ENCODE data around the gene COL1A1. TPM values are rescaled to one million over a fixed set of nuclear protein-coding genes. Genes with fewer than 3 reads are reported as not detected.

The COL1A1 gene
- polyA plus RNA-seq, 1 donor (not counting 4 experiments of a cell fraction or from before 2014, with no cell fraction given): 0.55 TPM

- peaks cover 0 to 6% of the 10 kb centered on the region in 2 experiments for H3K36me3 ChIP-seq (ENCODE audit: control insufficient read depth in 2 of 2, extremely low read depth in 1 of 2, insufficient read depth in 2 of 2, low read length in 2 of 2)
- peaks cover 7% of the 10 kb centered on the region for H3K27me3 ChIP-seq (ENCODE audit: control insufficient read depth, extremely low read depth, insufficient read depth, low read length)
- no peak overlapping the region for H3K27ac ChIP-seq (ENCODE audit: control insufficient read depth, insufficient read depth, low read length)
- H3K79me2 ChIP-seq (ENCODE audit: control insufficient read depth, insufficient read depth, low read length): no peaks in the 10 kb centered on the region
- no peak for TF ChIP-seq EZH2 (IDR thresholded peaks at IDR 0.05; ENCODE audit: low read length)
- TF ChIP-seq CTCF (optimal IDR thresholded peaks at IDR 0.05 in 1 of 3, IDR thresholded peaks at IDR 0.05 in 1 of 3, conservative IDR thresholded peaks at IDR 0.05 in 1 of 3; ENCODE audit: extremely low read depth in 1 of 3, insufficient read depth in 2 of 3, low read length in 3 of 3): no peak
- H3K9ac ChIP-seq (ENCODE audit: control insufficient read depth, extremely low read depth, insufficient read depth, low read length): no peak overlapping the region
- H3K4me1 ChIP-seq (ENCODE audit: control insufficient read depth, extremely low read depth, insufficient read depth, low read length): peaks cover 9% of the 10 kb centered on the region
- dilution Hi-C loops (cut with MboI; ENCODE audit: extremely low pct_ligation_motif_present, low sequenced_read_pairs): no loop called here
- FAIRE-seq: no peak
- no peaks in the 10 kb centered on the region for H4K20me1 ChIP-seq (ENCODE audit: control insufficient read depth, extremely low read depth, insufficient read depth, low read length)
- DNase-seq (ENCODE audit: low read depth, low spot score): no peak
- no peaks in the 10 kb centered on the region for H3K9me1 ChIP-seq (ENCODE audit: control insufficient read depth, extremely low read depth, insufficient read depth, low read length)
- no peak overlapping the region for H2AFZ ChIP-seq (ENCODE audit: control insufficient read depth, low read length)
- H3K4me2 ChIP-seq (ENCODE audit: control insufficient read depth, extremely low read depth, insufficient read depth, low read depth, low read length): no peak overlapping the region
- H3K4me3 ChIP-seq (ENCODE audit: control insufficient read depth in 2 of 3, extremely low read depth in 1 of 3, insufficient read depth in 2 of 3, low read depth in 1 of 3, low read length in 3 of 3): no peak overlapping the region
- H3K9me3 ChIP-seq (ENCODE audit: control insufficient read depth, low read depth, low read length): no peaks in the 10 kb centered on the region
Observed at GRCh38 chr17:50196036-50196435, 5.4 kb downstream of the COL1A1 start.

- Histone ChIP-seq H3K4me3 (ENCODE audit: control insufficient read depth in 2 of 3, extremely low read depth in 1 of 3, insufficient read depth in 2 of 3, low read depth in 1 of 3, low read length in 3 of 3) (no peak overlapping the region), H3K9me1 (ENCODE audit: control insufficient read depth, extremely low read depth, insufficient read depth, low read length) (no peaks in the 10 kb centered on the region), H3K27ac (ENCODE audit: control insufficient read depth, insufficient read depth, low read length) (no peak overlapping the region), H2AFZ (ENCODE audit: control insufficient read depth, low read length) (no peak overlapping the region), H4K20me1 (ENCODE audit: control insufficient read depth, extremely low read depth, insufficient read depth, low read length) (no peaks in the 10 kb centered on the region), H3K9ac (ENCODE audit: control insufficient read depth, extremely low read depth, insufficient read depth, low read length) (no peak overlapping the region), H3K36me3 (ENCODE audit: control insufficient read depth in 2 of 2, extremely low read depth in 1 of 2, insufficient read depth in 2 of 2, low read length in 2 of 2) (peaks cover 0 to 8% of the 10 kb centered on the region in 2 experiments), H3K4me2 (ENCODE audit: control insufficient read depth, extremely low read depth, insufficient read depth, low read depth, low read length) (no peak overlapping the region), H3K27me3 (ENCODE audit: control insufficient read depth, extremely low read depth, insufficient read depth, low read length) (no peaks in the 10 kb centered on the region), H3K4me1 (ENCODE audit: control insufficient read depth, extremely low read depth, insufficient read depth, low read length) (peaks cover 5% of the 10 kb centered on the region), H3K9me3 (ENCODE audit: control insufficient read depth, low read depth, low read length) (no peaks in the 10 kb centered on the region), H3K79me2 (ENCODE audit: control insufficient read depth, insufficient read depth, low read length) (no peaks in the 10 kb centered on the region)
- DNase-seq (ENCODE audit: low read depth, low spot score): no peak
- dilution Hi-C loops (cut with MboI; ENCODE audit: extremely low pct_ligation_motif_present, low sequenced_read_pairs): no loop called here
- no peak for FAIRE-seq
- no peak for TF ChIP-seq EZH2 (IDR thresholded peaks at IDR 0.05; ENCODE audit: low read length)
- no peak for TF ChIP-seq CTCF (optimal IDR thresholded peaks at IDR 0.05 in 1 of 3, IDR thresholded peaks at IDR 0.05 in 1 of 3, conservative IDR thresholded peaks at IDR 0.05 in 1 of 3; ENCODE audit: extremely low read depth in 1 of 3, insufficient read depth in 2 of 3, low read length in 3 of 3)
Observed at GRCh38 chr17:50194934-50195865, 6.2 kb downstream of the COL1A1 start.

Data from keratinocyte (primary cell).